Measurements from ENCODE around the gene LIMA1.

DNA sequence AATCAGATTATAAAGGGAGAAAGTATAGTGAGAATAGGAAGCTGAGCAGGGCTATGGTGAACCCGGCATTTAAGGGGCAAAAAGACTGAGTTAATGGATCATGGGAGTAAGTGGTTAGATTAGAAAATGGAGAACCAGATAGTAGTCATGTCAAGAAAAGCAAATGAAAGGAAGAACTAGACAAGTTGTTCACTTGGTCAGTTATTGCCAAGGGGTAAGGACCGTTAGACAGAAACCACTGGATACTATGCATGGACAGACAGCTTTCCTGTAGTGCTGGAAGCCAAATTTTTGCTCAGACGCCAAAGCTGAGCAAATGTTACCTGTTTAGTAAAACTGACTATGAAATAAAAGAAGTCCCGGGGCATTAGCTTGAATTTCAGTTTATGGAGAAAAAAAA is 3.8 kb downstream of the LIMA1 start:
- TF ChIP-seq, protein P1, sequence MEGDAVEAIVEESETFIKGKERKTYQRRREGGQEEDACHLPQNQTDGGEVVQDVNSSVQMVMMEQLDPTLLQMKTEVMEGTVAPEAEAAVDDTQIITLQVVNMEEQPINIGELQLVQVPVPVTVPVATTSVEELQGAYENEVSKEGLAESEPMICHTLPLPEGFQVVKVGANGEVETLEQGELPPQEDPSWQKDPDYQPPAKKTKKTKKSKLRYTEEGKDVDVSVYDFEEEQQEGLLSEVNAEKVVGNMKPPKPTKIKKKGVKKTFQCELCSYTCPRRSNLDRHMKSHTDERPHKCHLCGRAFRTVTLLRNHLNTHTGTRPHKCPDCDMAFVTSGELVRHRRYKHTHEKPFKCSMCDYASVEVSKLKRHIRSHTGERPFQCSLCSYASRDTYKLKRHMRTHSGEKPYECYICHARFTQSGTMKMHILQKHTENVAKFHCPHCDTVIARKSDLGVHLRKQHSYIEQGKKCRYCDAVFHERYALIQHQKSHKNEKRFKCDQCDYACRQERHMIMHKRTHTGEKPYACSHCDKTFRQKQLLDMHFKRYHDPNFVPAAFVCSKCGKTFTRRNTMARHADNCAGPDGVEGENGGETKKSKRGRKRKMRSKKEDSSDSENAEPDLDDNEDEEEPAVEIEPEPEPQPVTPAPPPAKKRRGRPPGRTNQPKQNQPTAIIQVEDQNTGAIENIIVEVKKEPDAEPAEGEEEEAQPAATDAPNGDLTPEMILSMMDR (IDR thresholded peaks at IDR 0.05; ENCODE audit: borderline replicate concordance, extremely low read depth, low read length, poor library complexity, severe bottlenecking), result no peak
- no peak for TF ChIP-seq EZH2 (IDR thresholded peaks at IDR 0.05; ENCODE audit: borderline replicate concordance, low read depth, low read length, severe bottlenecking)

Data from DND-41 (cell line).